ELF-1 (cell line): ENCODE results near the gene HS6ST1.
"Not testable (repeated sequence)": the region's sequence is repeated elsewhere in the genome, so short reads cannot be mapped to it uniquely, and the experiment has no call there.

ENCODE experiments used
- DNase-seq: peaks from one replicate; pipeline ENCODE4 v3.0.0-alpha.2; 2016; ENCODE audit warnings: low read depth, low spot score

Gene HS6ST1

DNA sequence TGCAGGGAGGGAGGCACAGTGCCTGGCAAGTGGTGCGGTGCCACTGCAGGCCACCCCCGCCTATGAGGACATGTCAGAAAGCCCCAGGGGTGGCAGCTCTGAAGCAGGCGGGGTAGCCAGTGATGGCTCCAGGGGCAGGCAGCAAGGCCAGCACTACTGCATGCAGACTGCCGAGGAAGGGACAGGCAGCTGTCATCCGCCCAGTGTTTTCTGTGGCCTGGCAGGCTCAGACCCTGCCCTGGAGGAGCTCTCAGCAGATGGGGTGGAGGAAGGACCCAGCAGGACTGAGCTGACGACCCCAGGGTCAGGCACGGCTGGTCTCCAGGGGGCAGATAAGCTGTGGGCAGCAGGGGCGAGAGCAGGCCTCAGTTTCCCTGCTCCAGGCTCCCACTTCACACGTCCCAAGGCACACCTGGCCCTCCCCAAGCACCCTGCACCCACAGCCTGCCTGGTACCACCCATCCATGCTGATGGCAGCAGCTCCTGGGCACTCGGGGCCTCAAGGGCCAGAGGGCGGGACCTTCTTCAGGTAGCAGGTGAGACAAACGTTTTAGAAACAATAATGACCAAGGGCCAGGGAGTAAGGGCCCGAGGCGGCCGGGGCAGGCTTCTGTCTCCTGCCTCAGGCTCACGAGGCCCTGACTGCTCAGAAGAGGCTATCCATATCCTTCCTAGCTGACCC lies 48.5 kb downstream of the HS6ST1 start:
- DNase-seq = no peak

DNA sequence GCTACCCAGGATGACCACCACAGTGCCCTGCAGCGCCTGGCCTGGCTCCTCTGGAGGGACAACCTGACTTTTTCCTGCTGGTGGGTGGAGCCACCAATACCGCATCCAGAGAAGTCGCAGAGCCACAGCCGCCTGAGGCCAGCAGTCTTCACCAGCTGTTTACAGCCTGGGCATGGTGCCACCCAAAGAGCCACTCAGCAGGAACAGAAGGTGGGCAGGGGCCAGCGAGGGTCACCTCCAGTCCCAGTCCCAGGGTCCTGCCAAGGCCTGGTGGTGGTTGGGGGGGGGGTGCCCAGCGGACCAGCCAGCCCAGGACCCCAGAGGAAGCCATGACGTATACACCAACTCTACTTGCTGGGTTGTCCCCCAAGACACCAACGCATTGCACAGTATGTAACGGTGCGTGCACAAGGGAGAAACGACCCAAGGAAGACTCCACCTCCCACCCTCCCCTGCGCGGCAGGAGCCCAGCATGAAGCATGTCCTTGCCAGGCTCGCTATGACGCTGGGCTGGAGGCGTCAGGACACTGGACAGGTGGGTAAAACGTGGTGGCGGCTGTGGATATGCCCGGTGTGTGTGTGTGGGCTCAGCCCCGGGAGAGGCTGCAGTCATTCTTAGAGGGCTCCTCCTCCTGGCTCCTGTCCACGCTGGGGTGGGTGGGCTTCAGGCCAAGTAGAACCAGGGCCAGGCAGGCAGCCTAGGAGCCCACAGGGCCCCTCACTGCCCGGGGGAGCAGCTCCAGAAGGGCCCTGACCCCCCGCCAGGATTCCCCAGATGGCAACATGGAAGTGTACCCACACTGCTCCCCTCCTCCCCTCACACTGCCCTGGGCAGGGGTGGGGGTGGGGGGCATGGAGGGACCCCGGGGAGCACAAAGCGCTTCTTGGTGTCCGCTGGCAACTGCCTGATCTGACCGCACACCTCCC lies 49.3 kb downstream of the HS6ST1 start:
- DNase-seq = no peak

DNA sequence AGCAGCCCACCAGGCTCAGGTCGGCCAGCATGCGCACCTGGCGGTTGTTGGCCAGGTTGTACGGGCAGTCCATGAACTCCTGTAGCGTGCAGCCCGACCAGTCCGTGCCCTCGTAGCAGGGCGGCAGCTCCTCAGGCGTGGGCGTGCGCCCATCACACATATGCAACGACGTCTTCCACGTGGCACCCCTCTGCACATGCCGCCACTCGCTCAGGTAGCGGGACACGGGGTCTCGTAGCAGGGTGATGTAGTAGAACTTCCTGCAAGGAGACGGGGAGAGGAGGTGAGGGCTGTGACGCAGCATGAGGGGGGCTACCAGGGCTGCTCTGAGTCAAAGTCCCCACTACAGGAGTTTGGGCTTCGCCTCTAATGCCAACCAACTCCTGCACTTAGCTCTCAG lies 50.1 kb downstream of the HS6ST1 start:
- not testable (repeated sequence) for DNase-seq

DNA sequence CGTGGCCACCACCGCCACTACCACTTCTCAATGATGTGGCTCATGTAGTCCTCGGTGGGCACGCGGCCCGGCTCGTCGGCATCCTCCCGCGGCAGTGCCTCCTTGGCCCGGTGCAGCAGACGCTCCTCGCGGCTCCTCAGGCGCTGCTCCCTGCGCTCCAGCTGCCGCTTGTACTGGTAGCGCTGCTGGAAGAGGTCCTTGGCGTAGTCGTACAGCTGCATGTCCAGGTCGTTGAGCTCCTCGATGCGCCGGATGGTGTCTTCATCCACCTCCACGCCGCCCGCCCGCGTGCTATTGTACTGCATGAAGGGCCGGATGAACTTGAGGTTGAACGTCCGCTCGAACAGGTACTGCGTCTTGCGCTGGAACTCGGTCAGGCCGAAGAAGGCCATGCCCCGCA lies 50.5 kb downstream of the HS6ST1 start:
- DNase-seq = not testable (repeated sequence)

DNA sequence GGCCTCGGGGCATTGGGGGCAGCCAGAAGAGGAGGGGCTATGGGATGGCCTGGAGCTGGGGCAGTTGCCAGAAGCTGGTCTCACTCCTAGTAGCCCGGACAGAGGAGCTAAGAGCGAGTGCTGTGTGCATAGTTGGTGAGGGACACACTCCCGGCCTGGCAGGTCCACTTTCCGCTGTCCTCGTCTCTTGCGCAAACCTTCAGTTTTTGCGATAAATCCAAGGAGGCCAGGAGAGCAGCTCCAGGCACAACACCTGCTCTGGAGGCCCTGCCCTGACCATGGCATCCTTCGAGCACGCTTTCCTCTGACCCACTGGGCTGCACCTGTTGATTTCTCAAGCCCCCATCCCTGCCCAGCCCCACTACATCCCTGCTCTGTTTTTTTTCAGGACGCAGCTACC lies 51.0 kb downstream of the HS6ST1 start:
- DNase-seq = not testable (repeated sequence)

DNA sequence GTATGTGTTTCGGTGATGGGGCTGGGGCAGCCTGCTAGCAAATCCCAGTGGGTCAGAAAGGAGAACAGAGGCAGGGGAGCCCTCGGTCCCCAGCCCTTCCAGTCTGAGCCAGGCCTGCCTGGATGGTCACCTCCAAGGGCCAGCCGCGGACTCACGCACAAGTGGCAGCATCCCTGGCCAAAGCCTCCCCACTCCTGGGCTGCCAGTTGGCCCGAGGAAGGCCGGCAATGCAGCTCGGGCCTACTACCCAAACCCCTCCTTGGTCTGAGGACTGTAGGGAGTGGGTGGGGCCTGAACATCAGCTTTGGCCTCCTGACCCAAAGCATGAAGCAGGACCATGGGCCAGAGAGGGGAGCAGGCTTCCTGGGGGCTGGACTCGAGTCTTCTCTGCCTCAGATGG lies 51.5 kb downstream of the HS6ST1 start:
- not testable (repeated sequence) for DNase-seq

DNA sequence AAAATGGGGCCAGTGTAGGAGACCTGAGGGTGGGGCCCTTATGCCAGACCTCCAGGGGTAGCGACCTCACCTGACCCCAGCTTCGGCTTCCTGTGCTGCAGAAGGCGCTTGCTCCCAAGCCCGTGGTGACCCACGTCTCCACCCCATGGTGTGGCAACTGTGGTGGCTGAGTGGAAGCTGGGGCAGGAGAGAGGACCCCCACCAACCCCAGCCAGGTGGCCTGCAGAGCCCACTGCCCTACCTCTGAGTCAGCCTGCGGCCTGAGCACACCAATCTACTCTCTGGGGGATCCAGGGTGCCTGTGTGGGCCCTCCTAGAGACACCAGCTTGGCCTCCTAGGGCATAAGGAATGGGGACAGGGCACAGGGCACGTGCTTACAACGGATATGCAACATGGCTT lies 52.2 kb downstream of the HS6ST1 start:
- not testable (repeated sequence) for DNase-seq

DNA sequence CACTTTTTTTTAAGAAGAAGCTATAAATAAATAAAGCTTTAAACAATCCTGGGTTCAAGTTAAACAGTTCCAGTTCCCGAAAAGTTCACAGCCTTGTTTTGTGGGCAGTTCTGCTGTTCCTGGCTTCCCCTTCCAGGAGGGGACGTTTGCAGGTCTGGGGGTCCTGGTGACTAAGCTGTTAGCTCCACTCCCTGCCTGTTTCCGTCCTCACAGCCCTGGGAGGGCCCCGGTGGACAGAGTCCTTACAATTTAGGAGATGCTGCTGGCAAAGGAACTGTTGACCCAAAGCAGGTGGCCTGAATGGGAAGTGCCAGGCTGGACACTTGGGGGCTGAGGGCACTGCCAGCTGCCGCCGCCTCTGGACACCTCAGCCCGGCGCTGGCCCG lies 53.1 kb downstream of the HS6ST1 start:
- DNase-seq = not testable (repeated sequence)

DNA sequence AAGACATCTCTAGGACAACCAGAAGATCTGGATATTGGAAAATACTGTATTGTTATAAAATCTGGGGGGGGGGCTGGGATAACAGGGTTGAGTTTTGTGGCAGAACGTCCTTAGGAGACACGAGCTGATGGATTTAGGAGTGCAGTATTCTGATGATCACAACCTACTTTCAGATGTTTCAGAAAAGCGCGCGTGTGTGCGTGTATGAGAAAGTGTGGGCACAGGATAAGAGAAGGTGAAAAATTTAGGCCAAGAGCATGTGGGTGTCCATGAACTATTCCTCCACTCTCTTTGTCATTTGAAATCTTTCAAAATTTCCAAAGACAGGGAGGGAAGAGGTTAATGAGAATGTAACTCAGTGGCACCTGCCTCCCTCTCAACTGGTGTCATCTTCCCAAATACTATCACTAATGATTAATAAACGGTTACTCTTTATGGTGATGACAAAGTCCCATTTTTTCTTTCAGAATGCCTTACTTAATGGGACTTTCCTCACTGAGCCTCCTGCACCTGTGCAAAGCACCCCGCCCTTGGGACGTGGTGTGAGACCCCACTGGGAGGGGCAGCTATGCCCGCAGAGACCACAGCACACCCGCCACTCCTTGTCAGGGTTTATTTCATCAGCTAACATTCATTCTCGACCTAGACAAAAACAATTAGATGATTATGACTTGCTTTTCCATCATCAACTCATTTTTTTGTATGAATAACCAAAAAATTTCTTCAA lies 53.6 kb downstream of the HS6ST1 start:
- no peak for DNase-seq

DNA sequence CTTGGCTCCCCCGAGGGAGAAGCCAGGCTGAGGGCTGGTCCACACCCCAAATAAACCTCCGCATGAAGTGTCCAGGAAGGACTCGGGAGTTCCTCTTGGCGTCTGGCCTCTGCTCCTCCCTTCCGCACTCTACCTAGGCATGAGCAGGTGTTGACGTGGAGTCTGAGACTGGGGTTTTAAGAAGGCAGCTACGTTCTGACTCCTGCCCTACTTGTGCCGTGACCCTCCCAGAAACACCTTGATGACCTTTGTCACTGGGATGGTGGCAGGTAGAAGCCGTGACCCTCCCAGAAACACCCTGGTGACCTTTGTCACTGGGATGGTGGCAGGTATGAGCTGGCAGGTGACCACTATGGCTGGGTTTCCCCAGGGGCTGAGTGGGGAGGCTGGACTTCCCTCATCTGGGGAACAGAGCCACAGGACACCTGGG lies 54.8 kb downstream of the HS6ST1 start:
- DNase-seq = no peak

DNA sequence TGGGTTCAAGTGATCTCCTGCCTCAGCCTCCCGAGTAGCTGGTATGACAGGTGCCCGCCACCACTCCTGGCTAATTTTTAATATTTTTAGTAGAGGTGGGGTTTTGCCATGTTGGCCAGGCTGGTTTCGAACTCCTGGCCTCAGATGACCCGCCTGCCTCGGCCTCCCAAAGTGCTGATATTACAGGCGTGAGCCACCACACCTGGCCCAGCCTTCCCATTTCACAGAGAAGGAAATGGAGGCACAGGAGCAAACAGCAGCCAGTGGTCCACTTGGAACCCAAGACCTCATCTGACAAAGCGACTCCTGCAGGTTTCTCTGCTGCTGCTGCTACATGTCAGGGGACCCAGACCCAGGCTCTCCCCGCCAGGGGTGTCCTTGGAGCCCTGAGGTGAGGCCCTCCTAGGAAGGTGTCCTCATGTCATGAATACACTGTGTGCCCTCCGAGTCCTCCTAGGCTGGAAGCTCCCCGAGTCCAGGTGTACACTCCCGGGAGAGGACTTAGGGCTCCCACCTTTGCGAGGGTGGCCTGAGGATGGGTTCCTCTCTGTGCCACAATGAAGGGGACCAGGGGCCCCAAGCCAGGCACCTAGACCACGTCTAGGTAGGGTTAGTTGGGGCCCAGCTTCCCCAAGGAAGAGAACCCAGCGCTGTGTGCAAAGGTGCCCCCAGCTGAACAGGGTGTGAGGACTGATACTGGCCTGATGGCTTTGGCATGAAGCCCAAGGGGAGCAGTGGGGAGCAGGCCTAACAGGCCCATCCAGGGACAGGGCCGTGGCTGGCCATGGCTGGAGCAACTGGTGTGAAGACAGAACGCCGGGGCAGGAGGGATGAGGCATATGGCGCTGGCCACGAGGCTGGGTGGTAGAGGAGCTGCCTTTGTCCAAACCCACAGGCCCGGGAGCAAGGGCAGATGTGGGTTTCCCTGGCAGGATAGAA lies 56.1 kb downstream of the HS6ST1 start:
- DNase-seq = no peak

DNA sequence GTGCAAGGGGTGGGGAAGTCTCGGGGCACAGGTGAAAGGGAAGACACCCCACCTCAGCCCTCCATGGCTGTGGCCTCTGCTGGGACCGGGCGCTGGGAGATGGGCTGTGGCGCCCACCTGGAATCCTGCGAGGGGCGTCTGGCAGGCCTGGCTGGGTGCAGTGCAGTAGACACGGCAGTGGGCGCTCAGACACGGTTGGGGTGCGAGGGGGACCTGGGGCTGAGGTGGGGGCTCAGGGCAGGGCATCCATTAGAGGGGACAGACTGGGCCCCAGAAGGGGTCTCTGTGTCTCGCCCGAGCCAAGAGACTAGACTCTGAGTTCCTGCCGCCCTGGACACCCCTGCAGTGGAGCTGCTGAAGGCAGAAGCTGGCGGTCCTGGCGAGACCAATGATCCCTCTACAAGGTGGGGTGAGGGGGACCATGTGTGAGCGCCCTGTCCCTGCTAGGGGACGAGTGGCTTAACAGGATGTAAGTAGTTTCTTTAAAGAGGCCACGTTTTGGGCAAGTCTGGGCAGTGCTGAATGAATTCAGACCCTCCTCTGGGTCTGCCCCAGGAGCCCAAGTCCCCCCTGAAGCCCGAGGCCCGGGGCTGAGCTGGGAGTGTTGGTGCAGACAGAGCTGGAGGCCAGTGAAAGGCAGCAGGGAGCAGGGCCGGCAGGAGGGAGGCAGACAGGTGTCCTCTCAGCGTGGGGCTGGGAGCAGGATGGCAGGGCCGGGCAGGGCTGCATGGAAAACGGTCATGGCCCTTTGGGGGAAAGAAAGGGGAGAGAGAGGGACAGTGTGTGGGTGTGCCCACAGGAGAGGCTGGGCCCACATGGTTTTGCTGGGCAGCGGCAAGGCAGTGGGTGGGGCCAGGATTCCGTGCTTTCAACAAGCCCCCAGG lies 57.2 kb downstream of the HS6ST1 start:
- DNase-seq = peak; percentile 48

DNA sequence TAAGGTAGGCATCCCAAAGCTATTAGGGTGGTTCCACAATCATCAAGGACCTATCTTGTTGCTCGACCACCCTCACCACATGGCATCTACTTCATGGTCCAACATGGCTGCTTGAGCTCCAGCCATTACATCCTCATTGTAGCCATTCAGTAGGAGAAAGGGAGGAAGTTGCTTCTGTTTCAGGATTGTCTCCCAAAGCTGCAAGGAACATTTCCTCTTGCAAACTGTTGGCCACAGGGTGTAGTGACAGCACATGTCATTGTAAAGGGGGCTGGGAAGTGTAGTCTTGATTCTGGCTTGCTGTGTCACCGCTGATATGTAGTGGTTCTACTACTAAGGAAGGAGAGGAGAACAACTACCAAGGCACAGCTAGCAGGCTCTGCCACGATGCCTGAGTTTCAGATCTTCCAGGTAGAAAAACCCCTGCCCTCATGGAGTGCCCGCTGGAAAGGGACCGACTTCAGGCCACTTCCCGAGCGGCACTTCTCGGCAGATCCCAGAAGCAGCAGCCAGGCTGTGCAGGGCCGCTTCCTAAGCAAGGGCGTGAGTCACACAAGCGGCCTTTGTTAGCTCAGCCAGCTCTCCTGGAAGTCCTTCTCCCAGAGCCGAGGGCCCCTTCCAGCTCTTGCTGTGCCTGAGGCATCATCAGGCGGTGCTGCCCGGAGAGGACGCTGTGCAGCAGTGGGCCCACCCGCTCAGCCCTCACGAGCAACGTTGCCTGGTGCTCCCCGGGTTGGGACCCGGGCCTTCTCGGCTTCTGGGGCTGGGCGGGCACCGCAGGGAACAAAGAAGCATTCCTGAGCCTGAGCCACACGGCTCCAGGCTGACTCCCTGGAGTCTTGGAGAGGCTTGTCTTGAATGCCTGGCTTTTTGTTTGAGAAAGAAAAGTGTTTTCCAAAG lies 58.2 kb downstream of the HS6ST1 start:
- peak; percentile 95 for DNase-seq

DNA sequence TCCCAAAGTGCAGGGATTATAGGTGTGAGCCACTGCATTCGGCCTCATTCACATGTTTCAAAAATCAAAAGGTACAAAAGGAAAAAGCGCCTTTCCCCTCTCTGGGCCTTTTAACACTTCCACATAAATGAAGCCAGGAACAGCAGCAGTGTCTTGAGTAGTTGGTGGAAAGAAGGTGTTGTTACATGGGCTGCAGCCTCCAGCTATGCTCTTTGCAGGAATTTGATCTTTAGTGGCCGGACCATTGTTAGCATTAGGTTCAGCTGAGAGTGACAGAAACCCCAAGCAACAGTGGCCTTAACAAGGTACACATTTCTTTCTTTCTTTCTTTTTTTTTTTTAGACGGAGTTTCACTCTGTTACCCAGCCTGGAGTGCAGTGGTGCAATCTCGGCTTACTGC lies 59.1 kb downstream of the HS6ST1 start:
- peak; percentile 68 for DNase-seq

DNA sequence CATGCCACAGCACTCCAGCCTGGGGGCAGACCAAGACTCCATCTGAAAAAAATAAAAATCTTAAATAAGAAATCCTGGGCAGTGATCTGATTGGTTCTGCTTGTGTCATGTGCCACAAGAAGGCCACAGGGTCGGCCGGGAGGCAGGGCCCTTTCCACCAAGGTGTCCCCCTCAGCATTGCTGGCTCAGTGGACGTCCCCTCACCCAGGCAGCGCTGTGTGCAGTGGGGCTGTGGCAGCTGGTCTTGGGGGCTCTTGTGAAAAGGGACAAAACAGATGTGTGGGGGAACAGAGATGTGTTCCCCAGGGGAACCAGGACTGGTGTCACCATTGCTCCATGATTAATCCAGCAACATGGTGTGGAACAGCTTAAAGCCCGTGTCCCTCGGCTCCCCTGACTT lies 60.5 kb downstream of the HS6ST1 start:
- no peak for DNase-seq

DNA sequence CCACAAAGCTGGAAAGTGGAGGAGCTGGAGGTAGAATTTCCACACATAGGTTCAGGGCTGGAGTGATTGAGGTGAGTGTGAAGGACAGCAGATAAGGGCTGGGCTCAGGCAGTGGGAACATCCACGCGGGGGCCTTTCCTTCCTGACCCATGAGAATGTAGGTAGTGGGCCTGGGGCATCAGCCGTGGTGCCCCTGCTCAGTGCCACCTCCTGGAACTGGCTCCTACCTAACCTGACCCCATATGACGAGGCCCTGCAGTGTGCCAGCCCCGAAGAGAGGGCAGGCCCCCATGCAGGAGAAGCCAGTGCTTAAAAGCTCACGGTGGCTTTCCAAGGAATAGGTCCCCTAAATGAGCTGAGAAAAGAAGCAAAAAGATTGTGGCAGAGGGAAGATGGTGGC lies 66.2 kb downstream of the HS6ST1 start:
- no peak for DNase-seq

DNA sequence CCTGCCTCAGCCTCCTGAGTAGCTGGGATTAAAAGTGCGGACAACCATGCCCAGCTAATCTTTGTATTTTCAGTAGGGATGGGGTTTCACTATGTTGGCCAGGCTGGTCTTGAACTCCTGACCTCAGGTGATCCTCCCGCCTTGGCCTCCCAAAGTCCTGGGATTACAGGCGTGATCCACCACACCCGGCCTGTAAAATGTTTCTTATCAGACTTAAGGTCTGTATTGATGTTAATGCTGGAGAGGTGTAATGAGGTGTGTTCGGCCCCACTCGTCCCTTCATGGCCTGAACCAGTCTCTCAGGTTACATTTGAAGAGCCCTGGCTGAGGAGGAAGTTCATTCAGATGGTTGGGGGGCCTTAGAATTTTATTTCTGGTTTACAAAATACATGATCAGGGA lies 66.6 kb downstream of the HS6ST1 start:
- DNase-seq = not testable (repeated sequence)

DNA sequence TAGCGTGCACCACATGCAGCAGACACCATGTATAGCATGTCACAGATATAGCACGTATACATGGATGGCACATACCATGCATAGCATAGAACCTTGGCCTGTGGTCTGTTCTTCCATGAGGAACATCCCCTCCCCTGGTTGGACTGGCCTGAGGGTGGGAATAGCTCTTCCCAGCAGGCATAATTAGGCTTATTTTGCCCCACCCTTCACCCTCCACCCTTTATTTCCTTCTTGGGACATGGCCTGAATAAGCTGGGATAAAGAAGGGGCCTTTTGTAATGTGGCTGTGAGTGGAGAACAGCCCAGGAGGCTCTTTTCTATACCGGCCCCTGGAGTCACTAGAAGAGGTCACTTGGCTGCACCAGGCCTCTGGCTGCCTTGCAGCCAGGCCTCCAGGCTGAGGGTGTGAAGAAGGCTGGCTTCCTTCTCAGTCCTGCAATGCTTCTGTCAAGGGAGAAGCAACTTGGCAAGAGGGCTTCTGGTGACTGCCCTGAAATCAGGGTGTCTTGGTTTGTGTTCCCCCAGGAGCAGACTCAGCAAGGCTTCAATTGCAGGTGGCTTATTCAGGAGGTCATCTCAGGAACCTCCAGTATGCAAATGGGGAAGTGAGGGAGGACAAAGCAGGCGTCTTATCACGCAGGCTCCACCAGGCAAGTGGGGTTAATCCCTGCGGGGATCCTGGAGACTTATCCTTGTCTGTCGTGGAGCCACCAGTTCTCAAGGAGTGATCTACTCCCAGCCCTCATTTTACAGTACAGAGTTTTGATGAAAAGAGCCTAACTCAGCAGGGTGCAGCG lies 68.2 kb downstream of the HS6ST1 start:
- DNase-seq = peak; percentile 49
